HG03520 (cell line): ENCODE results near the gene CCNI.
A peak's percentile ranks its signal among the peaks of the same experiment; 100 is the strongest.

Experiments used
- ATAC-seq: cut with Tn5 transposase; IDR thresholded peaks from one replicate; pipeline ENCODE4 v1.9.1; 2021; ENCODE audit warnings: mild to moderate bottlenecking, moderate library complexity; ENCODE audit not compliant: unreplicated experiment

The CCNI gene

GRCh38 chr4:77007358-77008230, 68.2 kb downstream of the CCNI start:
- ATAC-seq = peak; percentile 58

- no peak for ATAC-seq
These were observed 68.9 kb downstream of the CCNI start for GRCh38 chr4:77006753-77007353.

GRCh38 chr4:77003400-77003799, 72.4 kb downstream of the CCNI start:
- no peak for ATAC-seq

GRCh38 chr4:77002321-77003107, 73.3 kb downstream of the CCNI start:
- ATAC-seq = no peak

GRCh38 chr4:77001907-77002306, 73.9 kb downstream of the CCNI start:
- no peak for ATAC-seq

- ATAC-seq = no peak
These were observed 77.4 kb downstream of the CCNI start for GRCh38 chr4:76998251-76998901.

GRCh38 chr4:76997532-76997931, 78.3 kb downstream of the CCNI start:
- no peak for ATAC-seq
